PC-9 (cell line): ENCODE data around the gene EDARADD.

Source experiments
- EZH2 ChIP-seq: fragments of 200-600 bp; sonication (generic); IDR thresholded peaks from 2 replicates; pipeline ENCODE4 v1.8.0; 2017; ENCODE audit warnings: antibody characterized with exemption, low read depth
- TF ChIP-seq, protein P1 (sequence below): fragments of 200-600 bp; sonication (generic); conservative IDR thresholded peaks from 2 replicates; pipeline ENCODE4 v1.6.1; 2017; ENCODE audit warnings: mixed run types, antibody characterized with exemption, mild to moderate bottlenecking, moderate library complexity

DNA sequence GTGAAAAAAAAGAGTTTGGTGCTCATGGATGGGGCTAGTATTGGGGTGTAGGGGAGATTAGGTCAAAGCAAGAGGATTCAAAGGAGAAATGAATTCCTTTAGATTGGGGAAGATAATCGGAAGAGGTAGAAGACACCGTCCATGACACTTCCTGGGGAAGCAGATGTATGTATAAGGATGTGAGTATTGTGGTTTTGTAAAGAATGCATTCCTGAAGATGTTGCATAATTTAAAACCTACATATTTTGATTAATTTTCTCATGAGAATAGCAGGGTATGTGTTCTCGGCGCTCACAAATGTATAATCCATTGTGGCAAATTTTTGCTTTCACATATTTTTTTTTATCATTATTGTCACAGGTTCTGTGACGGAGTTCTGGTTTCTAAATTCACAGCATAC, 124.2 kb downstream of the EDARADD start:
- TF ChIP-seq, protein P1, sequence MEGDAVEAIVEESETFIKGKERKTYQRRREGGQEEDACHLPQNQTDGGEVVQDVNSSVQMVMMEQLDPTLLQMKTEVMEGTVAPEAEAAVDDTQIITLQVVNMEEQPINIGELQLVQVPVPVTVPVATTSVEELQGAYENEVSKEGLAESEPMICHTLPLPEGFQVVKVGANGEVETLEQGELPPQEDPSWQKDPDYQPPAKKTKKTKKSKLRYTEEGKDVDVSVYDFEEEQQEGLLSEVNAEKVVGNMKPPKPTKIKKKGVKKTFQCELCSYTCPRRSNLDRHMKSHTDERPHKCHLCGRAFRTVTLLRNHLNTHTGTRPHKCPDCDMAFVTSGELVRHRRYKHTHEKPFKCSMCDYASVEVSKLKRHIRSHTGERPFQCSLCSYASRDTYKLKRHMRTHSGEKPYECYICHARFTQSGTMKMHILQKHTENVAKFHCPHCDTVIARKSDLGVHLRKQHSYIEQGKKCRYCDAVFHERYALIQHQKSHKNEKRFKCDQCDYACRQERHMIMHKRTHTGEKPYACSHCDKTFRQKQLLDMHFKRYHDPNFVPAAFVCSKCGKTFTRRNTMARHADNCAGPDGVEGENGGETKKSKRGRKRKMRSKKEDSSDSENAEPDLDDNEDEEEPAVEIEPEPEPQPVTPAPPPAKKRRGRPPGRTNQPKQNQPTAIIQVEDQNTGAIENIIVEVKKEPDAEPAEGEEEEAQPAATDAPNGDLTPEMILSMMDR: no peak
- TF ChIP-seq EZH2: no peak
